Thyroid gland (tissue), 4 donors: ENCODE measurements around the gene CDHR4.

Experiments
- CTCF ChIP-seq, 6 experiments: fragments of 200-600 bp in 3 of 6; fragments of 450-650 bp in 3 of 6; sonication (generic) in 3 of 6; IDR thresholded peaks; one replicate each; pipeline ENCODE4 v1.5.1; 2016 to 2019; ENCODE audit warnings: antibody characterized with exemption in 6 of 6, mild to moderate bottlenecking in 2 of 6, inconsistent platforms in 1 of 6, moderate library complexity in 1 of 6
- POLR2A ChIP-seq, 2 donors: fragments of 450-650 bp; IDR thresholded peaks; one replicate each; pipeline ENCODE4 v1.6.1; 2017; ENCODE audit warnings: antibody characterized with exemption in 2 of 2, mild to moderate bottlenecking in 2 of 2, moderate library complexity in 1 of 2

GRCh38 chr3:49805367-49805782 lies 5.7 kb upstream of the CDHR4 start:
- no peak for TF ChIP-seq POLR2A (IDR thresholded peaks at IDR 0.05)
- no peak for TF ChIP-seq CTCF (IDR thresholded peaks at IDR 0.05)
